ENCODE results near the gene VAMP8. TPM values are rescaled to one million over a fixed set of nuclear protein-coding genes. Genes with fewer than 3 reads are reported as not detected.

VAMP8 gene
- total and polyA plus RNA-seq, 10 of the 15 experiments (the other 5 are each of a cell fraction or from before 2014, with no cell fraction given) = 93.6 to 744 (median 217) TPM

GRCh38 chr2:85538507-85539360, 38.7 kb upstream of the VAMP8 start, which contains the start of gene MAT2A (continued):
- TF ChIP-seq PRDM15 (CRISPR knock-in tag; IDR thresholded peaks at IDR 0.05) (no peak), E2F8 (IDR thresholded peaks at IDR 0.05; ENCODE audit: low read depth, partially characterized antibody) (peak; percentile 34), MYC (IDR thresholded peaks at IDR 0.05; ENCODE audit: insufficient read depth, insufficient read length, insufficient replicate concordance, low read length, severe bottlenecking) (peak; percentile 73), ATF7 (IDR thresholded peaks at IDR 0.05; ENCODE audit: low read depth) (peak; percentile 99)

Data from GM12878 (cell line).